Measurements from ENCODE around the gene CACNA1C.

Gene CACNA1C

DNA sequence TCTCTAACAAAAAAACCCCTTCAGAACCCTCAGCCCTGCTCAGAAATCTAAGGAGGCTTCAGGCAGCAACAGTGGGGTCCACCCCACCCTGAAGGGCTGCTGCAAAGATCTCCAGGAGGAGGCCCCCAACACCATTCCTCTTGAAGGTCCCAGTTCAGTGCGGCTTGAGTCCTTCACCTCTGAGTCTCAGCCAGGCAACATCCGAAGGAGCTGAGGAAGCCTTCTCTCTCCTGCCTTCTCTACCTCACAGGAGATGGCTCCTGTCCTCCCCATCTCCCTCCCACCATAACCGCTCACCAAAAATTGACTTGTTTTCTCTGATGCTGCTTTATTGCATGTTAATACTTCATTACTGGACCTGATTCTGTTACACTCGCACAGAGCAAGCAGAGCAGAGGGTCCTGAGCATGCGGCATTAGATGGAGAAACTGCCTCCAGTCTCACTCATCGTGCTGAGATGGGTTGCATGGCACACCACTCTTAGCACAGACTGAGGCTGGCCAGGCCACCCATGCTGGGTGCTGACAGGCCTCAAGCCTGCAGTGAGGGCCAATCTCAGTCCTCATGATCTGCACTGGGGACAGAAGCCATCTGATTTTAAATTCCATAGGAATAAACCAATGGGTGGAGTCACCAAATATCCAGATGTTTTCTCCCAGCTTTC, 224.8 kb downstream of the CACNA1C start:
- DNase-seq (ENCODE audit: low spot score) = no peak
- CTCF ChIA-PET = interaction anchor here (0.6 kb wide), 1 partner anchor 64 kb away, joined by 3 read pairs; no protein-coding TSS in a partner anchor
- POLR2A ChIA-PET (ENCODE audit: low non-redundant PET) = no interaction called here
- H3K27ac ChIP-seq = no peak overlapping the region
- no peak for TF ChIP-seq CTCF (conservative IDR thresholded peaks at IDR 0.05; ENCODE audit: low read depth)

- CTCF ChIA-PET = no interaction called here
- DNase-seq (ENCODE audit: low spot score) = no peak
- H3K27ac ChIP-seq = no peak overlapping the region
- TF ChIP-seq CTCF (conservative IDR thresholded peaks at IDR 0.05; ENCODE audit: low read depth) = no peak
- POLR2A ChIA-PET (ENCODE audit: low non-redundant PET) = no interaction called here
These were observed 228.7 kb downstream of the CACNA1C start for GRCh38 chr12:2281446-2281845.

DNA sequence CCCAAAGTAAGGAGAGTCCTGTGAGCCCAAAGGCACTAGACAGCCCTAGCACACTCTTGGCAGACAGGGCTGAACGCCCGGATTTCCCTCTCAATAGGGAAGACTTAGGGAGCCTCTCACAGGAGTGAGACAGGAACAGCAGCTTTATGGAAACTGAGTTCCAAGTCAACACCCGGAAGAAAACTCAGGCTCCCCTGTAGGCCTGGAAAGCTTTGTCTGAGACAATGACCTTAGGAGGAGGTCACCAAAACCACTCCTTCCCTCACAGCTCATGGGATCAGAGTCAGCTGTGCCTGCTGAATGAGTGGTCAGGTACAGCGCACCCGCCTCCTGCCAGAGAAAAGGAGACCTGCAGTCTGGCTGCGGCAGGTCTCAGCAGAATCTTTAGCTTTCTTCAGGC, 229.5 kb downstream of the CACNA1C start:
- DNase-seq (ENCODE audit: low spot score) = no peak
- TF ChIP-seq CTCF (conservative IDR thresholded peaks at IDR 0.05; ENCODE audit: low read depth) = no peak
- ChIA-PET CTCF (interaction anchor here (1.0 kb wide), 1 partner anchor 9 kb away, joined by 3 read pairs; no protein-coding TSS in a partner anchor), POLR2A (ENCODE audit: low non-redundant PET) (no interaction called here)
- no peak overlapping the region for H3K27ac ChIP-seq

- no peak for DNase-seq (ENCODE audit: low spot score)
- ChIA-PET CTCF (interaction anchor here (0.6 kb wide), 2 partner anchors 7 to 37 kb away, joined by 3 to 4 read pairs; no protein-coding TSS in a partner anchor), POLR2A (ENCODE audit: low non-redundant PET) (no interaction called here)
- no peak overlapping the region for H3K27ac ChIP-seq
- TF ChIP-seq CTCF (conservative IDR thresholded peaks at IDR 0.05; ENCODE audit: low read depth) = no peak
These were observed 230.7 kb downstream of the CACNA1C start for GRCh38 chr12:2283480-2283879.

- ChIA-PET POLR2A (ENCODE audit: low non-redundant PET) (no interaction called here), CTCF (interaction anchor here (0.6 to 0.7 kb wide), 4 partner anchors 8 to 1167 kb away, joined by 3 to 4 read pairs (median 3); no protein-coding TSS in a partner anchor)
- no peak overlapping the region for H3K27ac ChIP-seq
- TF ChIP-seq CTCF (conservative IDR thresholded peaks at IDR 0.05; ENCODE audit: low read depth) = no peak
- no peak for DNase-seq (ENCODE audit: low spot score)
These were observed 231.1 kb downstream of the CACNA1C start for GRCh38 chr12:2283916-2284315.

DNA sequence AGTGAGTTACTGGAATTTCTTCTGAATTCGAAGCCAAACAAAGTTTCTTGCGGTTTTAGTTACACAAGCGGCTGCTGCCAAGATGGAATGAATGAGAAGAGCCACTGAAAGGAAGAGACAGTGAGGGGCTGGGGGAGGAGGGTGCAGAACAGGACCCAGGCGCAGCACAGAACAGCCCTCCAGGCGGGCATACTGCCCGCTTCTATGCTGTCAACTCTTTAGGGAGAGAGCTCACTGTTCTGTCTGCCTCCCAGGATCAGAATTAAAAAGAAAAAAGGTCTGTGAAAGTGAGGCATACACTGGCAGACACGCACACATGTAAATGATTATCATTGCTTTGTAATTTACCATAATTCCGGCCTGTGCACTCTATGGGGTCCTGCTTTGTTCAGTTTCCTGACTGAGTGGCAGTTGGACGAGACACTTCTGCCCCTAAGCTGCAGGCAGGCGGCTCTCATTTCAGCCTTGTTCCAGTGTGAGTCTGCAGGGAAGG, 231.6 kb downstream of the CACNA1C start:
- POLR2A ChIA-PET (ENCODE audit: low non-redundant PET) = no interaction called here
- TF ChIP-seq CTCF (conservative IDR thresholded peaks at IDR 0.05; ENCODE audit: low read depth) = no peak
- no peak for DNase-seq (ENCODE audit: low spot score)
- CTCF ChIA-PET = interaction anchor here (0.6 to 0.7 kb wide), 4 partner anchors 8 to 1168 kb away, joined by 3 to 4 read pairs (median 3); no protein-coding TSS in a partner anchor
- no peak overlapping the region for H3K27ac ChIP-seq

Measured in RWPE1 (cell line).